Body of pancreas (tissue), 4 donors: ENCODE results near the gene S100Z.

Experiments used
- POLR2A ChIP-seq, 3 donors: fragments of 450-650 bp; IDR thresholded peaks; one replicate each; pipeline ENCODE4 v1.6.1; 2016; ENCODE audit warnings: antibody characterized with exemption in 3 of 3, mild to moderate bottlenecking in 2 of 3
- TF ChIP-seq, protein P1 (sequence below), 7 experiments: fragments of 450-650 bp in 4 of 7; fragments of 200-600 bp in 3 of 7; sonication (generic) in 3 of 7; IDR thresholded peaks; one replicate each; pipeline ENCODE4 v1.5.1; 2016 to 2019; ENCODE audit warnings: antibody characterized with exemption in 7 of 7

DNA sequence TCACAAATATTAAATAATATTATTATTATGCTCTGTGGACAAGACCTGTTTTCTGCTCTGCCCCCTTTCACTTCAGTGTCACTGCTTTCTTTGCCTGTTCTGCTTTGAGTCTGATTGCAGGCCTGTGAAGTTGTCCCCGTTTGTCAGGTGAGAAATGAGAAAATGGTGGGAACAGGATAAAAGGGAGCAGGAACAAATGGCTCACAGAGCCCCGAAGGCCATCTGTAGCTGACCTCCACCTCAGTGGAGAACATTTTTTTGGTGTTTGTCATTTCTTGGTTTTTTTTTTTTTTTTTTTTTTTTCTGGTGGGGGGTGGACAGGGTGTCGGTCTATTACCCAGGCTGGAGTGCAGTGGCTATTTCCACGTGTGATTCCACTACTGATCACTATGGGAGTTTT lies 13.2 kb upstream of the S100Z start:
- TF ChIP-seq, protein P1, sequence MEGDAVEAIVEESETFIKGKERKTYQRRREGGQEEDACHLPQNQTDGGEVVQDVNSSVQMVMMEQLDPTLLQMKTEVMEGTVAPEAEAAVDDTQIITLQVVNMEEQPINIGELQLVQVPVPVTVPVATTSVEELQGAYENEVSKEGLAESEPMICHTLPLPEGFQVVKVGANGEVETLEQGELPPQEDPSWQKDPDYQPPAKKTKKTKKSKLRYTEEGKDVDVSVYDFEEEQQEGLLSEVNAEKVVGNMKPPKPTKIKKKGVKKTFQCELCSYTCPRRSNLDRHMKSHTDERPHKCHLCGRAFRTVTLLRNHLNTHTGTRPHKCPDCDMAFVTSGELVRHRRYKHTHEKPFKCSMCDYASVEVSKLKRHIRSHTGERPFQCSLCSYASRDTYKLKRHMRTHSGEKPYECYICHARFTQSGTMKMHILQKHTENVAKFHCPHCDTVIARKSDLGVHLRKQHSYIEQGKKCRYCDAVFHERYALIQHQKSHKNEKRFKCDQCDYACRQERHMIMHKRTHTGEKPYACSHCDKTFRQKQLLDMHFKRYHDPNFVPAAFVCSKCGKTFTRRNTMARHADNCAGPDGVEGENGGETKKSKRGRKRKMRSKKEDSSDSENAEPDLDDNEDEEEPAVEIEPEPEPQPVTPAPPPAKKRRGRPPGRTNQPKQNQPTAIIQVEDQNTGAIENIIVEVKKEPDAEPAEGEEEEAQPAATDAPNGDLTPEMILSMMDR (IDR thresholded peaks at IDR 0.05), result no peak
- TF ChIP-seq POLR2A (IDR thresholded peaks at IDR 0.05), result no peak
